Gastroesophageal sphincter (tissue), 4 donors: Measurements from ENCODE around the gene RXFP4. TPM values are rescaled to one million over a fixed set of nuclear protein-coding genes. Genes with fewer than 3 reads are reported as not detected.

Experiments
- ATAC-seq: fragments of 150-250 bp; one replicate; pipeline ENCODE4 v1.9.1; 2016; ENCODE audit warnings: mild to moderate bottlenecking, moderate library complexity
- H3K27ac ChIP-seq, 4 donors: fragments of 200-600 bp; sonication (generic) in 3 of 4; 1 replicate in 3 of 4; 2 replicates in 1 of 4; pipeline ENCODE4 v1.5.1; 2016 to 2019
- H3K27me3 ChIP-seq: fragments of 200-600 bp; sonication (generic); one replicate; pipeline ENCODE4 v1.5.1; 2019
- H3K36me3 ChIP-seq, 2 donors: fragments of 200-600 bp; sonication (generic); one replicate each; pipeline ENCODE4 v1.5.1; 2019; ENCODE audit warnings: control low read depth in 1 of 2
- H3K4me1 ChIP-seq, 3 donors: fragments of 200-600 bp; sonication (generic); 1 replicate in 2 of 3; 2 replicates in 1 of 3; pipeline ENCODE4 v1.5.1; 2016 to 2019; ENCODE audit warnings: control low read depth in 2 of 3
- H3K4me3 ChIP-seq, 2 donors: fragments of 200-600 bp; sonication (generic); one replicate each; pipeline ENCODE4 v1.5.1; 2019; ENCODE audit warnings: mild to moderate bottlenecking in 1 of 2, moderate library complexity in 1 of 2
- H3K9me3 ChIP-seq, 3 donors: fragments of 200-600 bp; sonication (generic); one replicate each; pipeline ENCODE4 v1.5.1; 2017 to 2019; ENCODE audit warnings: control low read depth in 2 of 3
- CTCF ChIP-seq, 4 experiments: fragments of 200-600 bp in 2 of 4; fragments of 450-650 bp in 2 of 4; sonication (generic) in 1 of 4; IDR thresholded peaks; one replicate each; pipeline ENCODE4 v1.5.1; 2017 to 2019; ENCODE audit warnings: antibody characterized with exemption in 4 of 4, mild to moderate bottlenecking in 2 of 4, moderate library complexity in 2 of 4
- EP300 ChIP-seq: sonication (generic); formaldehyde crosslinking; IDR thresholded peaks from one replicate; pipeline ENCODE4 v1.6.1; 2017; ENCODE audit warnings: antibody characterized with exemption, mild to moderate bottlenecking
- POLR2A ChIP-seq, 2 donors: fragments of 450-650 bp; IDR thresholded peaks; one replicate each; pipeline ENCODE4 v1.6.1; 2017; ENCODE audit warnings: antibody characterized with exemption in 2 of 2, mild to moderate bottlenecking in 2 of 2, moderate library complexity in 1 of 2
- POLR2AphosphoS5 ChIP-seq: sonication (generic); formaldehyde crosslinking; IDR thresholded peaks from one replicate; pipeline ENCODE4 v1.6.1; 2017; ENCODE audit warnings: antibody characterized with exemption
- WGBS, 2 donors: methylation state at CpG; one replicate each; pipeline ENCODE4 v1.1.5; 2018; ENCODE audit warnings: low coverage in 1 of 2; 5-methylcytosine and 5-hydroxymethylcytosine counted together
- total RNA-seq, 4 donors: library from RNA; depleted of rRNA; stranded (reverse); fragments of >200 nt; gene quantifications; one replicate each; pipeline ENCODE4 v1.1.0, GENCODE V29; 2016

The RXFP4 gene
- total RNA-seq, 4 donors from 2014 or later, result 0.27 TPM; not detected in 3

- Histone ChIP-seq H3K27ac (no peak overlapping the region), H3K36me3 (peaks cover 0 to 68% of the 10 kb centered on the region in 2 donors), H3K4me3 (no peak overlapping the region), H3K9me3 (no peaks in the 10 kb centered on the region), H3K4me1 (peaks cover 0 to 22% (median 11%) of the 10 kb centered on the region in 3 donors), H3K27me3 (no peaks in the 10 kb centered on the region)
- no peak for ATAC-seq
- no peak for TF ChIP-seq EP300
- TF ChIP-seq POLR2AphosphoS5, result no peak
- no peak for TF ChIP-seq POLR2A (IDR thresholded peaks at IDR 0.05)
- TF ChIP-seq CTCF (IDR thresholded peaks at IDR 0.05), result no peak
- 52 to 67% methylated on average over 1 of the region's 1 CpG for WGBS, 2 donors
Observed at GRCh38 chr1:155897746-155898145, 43.7 kb upstream of the RXFP4 start.

GRCh38 chr1:155898888-155899287, 42.5 kb upstream of the RXFP4 start:
- no peaks in the 10 kb centered on the region for H3K27me3 ChIP-seq
- peaks cover 0 to 80% of the 10 kb centered on the region in 2 donors for H3K36me3 ChIP-seq
- WGBS, 2 donors, result 37 to 43% methylated on average over 2 of the region's 2 CpGs
- H3K9me3 ChIP-seq, result no peaks in the 10 kb centered on the region
- no peak overlapping the region for H3K4me3 ChIP-seq
- H3K4me1 ChIP-seq, result peaks cover 0 to 10% (median 2%) of the 10 kb centered on the region in 3 donors
- no peak overlapping the region for H3K27ac ChIP-seq
- ATAC-seq, result no peak
- TF ChIP-seq EP300 (no peak), POLR2AphosphoS5 (no peak), CTCF (IDR thresholded peaks at IDR 0.05) (no peak), POLR2A (IDR thresholded peaks at IDR 0.05) (no peak)

DNA sequence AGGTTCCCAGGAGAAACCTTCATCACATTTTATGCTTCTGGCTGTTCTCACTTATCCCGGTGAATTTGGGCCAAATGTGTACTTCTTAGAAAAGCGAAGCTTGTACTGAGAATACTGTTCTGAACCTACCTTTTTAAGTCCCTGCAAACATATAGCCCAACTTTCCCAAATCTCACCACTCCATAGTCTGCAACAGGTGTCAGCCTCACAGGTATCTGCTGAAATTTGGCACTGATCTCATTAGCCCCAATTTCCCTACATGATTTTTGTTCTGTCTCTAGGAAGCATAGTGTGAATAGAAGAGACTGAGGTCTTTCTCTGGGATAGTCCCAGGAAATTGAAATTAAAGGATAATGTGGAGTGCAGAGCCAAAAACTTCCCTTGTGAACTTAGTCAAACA, 41.8 kb upstream of the RXFP4 start:
- no peak overlapping the region for H3K27ac ChIP-seq
- WGBS, 2 donors, result 83 to 100% methylated on average over 2 of the region's 2 CpGs
- H3K36me3 ChIP-seq, result peaks cover 0 to 88% of the 10 kb centered on the region in 2 donors
- no peaks in the 10 kb centered on the region for H3K27me3 ChIP-seq
- H3K4me3 ChIP-seq, result no peak overlapping the region
- no peak for ATAC-seq
- TF ChIP-seq CTCF (IDR thresholded peaks at IDR 0.05) (no peak), EP300 (no peak), POLR2A (IDR thresholded peaks at IDR 0.05) (no peak), POLR2AphosphoS5 (no peak)
- peaks cover 0 to 6% (median 0%) of the 10 kb centered on the region in 3 donors for H3K4me1 ChIP-seq
- no peaks in the 10 kb centered on the region for H3K9me3 ChIP-seq

DNA sequence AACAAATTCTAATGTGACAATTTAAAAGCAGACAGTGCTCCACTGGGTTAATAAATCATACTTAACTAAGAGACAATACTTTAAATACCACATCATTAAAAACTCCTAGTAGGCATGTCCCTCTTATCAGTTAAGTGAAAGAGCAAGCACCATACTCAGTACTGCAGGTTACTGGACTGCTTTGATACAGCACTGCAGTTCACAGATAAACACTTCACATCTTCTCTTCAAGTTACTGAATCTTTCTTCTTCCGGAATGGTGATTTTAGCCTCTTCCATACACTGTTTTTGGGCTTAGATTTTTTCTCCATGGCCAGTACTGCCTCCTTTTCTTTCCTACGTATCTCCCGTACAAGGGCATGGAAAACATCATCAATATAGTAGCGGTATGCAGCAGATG, 41.3 kb upstream of the RXFP4 start:
- Histone ChIP-seq H3K27ac (no peak overlapping the region), H3K4me1 (peaks cover 0 to 6% (median 0%) of the 10 kb centered on the region in 3 donors), H3K9me3 (no peaks in the 10 kb centered on the region), H3K36me3 (peaks cover 0 to 93% of the 10 kb centered on the region in 2 donors), H3K27me3 (no peaks in the 10 kb centered on the region), H3K4me3 (no peak overlapping the region)
- 78 to 83% methylated on average over 4 of the region's 4 CpGs for WGBS, 2 donors
- no peak for ATAC-seq
- TF ChIP-seq POLR2A (IDR thresholded peaks at IDR 0.05), result no peak
- no peak for TF ChIP-seq CTCF (IDR thresholded peaks at IDR 0.05)
- no peak for TF ChIP-seq EP300
- TF ChIP-seq POLR2AphosphoS5, result no peak

DNA sequence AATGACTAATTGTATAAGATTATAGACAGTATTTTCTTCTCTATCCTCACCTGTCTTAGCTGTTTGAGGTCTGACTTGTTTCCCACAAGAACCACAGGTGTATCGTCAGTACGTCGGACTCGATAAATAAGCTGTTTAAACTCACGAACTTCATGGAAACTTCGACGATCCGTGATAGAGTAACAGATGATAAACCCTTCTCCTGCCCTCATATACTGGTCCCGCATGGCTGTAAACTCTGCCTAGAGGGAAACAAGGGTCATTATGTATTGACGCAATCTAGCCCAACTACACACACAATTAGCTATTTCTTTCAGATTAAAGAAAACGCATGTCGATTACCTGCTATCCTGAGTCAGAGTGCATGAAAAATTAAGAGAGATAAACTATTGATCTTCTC, 37.2 kb upstream of the RXFP4 start:
- 93 to 95% methylated on average over 9 to 12 of the region's 12 CpGs for WGBS, 2 donors
- no peak for ATAC-seq

More for the DNA sequence above, 37.2 kb upstream of the RXFP4 start:
- Histone ChIP-seq H3K36me3 (peaks cover 0 to 100% of the 10 kb centered on the region in 2 donors), H3K4me1 (peaks cover 0 to 22% (median 0%) of the 10 kb centered on the region in 3 donors), H3K27ac (no peak overlapping the region), H3K4me3 (no peak overlapping the region), H3K9me3 (no peaks in the 10 kb centered on the region), H3K27me3 (no peaks in the 10 kb centered on the region)
- no peak for TF ChIP-seq POLR2A (IDR thresholded peaks at IDR 0.05)
- no peak for TF ChIP-seq CTCF (IDR thresholded peaks at IDR 0.05)
- TF ChIP-seq POLR2AphosphoS5, result no peak
- no peak for TF ChIP-seq EP300
